Fibroblast of skin of right quadriceps (primary cell): ENCODE data around the gene ADAMTS17.

Experiments used
- DNase-seq: peaks from one replicate; pipeline ENCODE4 v3.0.0-alpha.2; 2013

Gene ADAMTS17

GRCh38 chr15:100338971-100339444, 2.8 kb downstream of the ADAMTS17 start:
- peak; percentile 64 for DNase-seq

GRCh38 chr15:100338247-100338646, 3.5 kb downstream of the ADAMTS17 start:
- DNase-seq, result no peak

DNA sequence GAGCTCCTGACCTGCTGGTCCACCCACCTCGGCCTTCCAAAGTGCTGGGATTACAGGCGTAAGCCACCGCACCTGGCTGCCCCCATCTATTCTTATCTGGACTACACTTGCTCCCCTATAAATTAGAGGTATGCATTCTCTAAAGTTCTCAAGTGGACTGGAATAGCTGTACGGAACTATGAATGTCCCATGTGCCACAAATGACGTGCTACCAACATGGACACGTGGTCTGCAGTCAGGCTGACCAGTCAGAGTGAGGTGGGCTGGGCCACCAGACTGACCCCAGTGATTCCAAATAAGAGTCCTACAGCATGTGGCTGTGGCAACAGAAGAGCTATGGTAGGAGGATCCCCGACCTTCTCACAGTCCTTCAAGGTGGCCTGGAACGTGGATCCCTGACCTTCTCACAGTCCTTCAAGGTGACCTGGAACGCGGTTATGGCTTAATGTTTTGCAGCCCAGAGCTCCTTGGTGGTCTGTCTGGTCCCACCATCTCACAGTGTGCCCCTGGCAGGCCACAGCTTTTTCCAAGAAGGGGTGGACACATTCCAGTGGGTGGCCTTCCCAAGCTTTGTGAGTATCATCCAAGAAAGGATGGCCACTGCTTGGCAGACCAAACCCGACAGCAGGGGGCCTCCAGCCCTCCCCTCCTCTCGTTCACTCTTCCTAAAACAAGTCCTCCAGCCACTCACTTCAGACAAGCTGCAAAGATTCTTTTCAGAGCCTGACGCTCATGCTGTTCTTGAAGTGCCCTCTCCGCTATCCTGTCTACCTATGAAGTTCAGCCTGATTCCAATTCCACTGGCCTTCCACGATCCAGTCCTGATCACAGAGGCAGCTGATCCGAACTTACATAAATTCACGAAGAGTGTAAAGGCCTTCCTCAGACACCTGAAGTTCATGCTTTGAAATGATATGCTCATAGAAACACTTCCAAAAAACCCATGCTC, 4.4 kb downstream of the ADAMTS17 start:
- DNase-seq, result no peak

GRCh38 chr15:100336061-100336460, 5.7 kb downstream of the ADAMTS17 start:
- no peak for DNase-seq

DNA sequence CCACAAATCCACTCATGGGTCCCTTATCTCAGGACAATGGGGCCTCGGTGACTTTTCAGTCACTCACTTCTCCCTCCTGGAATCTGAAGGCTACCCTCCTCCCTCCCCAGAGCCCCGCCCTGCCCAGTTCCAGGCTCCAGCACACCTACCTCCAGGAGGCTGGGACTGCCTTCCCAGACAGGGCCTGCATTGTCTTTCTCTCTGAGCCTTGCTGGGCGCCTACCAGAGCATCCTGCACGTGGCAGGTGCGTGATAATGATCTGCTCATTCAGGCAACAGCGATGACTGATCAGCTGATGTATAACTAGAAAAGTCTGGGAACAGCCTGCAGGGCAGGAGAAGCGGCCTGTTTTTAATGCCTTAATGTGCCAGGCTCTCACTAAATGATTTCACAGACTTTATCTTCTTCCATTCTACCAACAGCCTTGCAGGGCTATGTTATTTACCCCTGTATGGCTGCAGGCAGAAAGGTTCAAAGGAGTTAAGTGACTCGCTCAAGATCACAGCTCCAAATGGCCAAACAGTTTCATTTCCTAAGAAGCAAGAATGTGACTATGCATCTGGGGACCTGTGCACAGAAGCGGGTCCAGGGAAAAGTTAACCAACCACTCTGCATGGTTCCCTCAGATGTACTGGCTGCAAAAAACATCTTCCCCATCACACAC, 6.3 kb downstream of the ADAMTS17 start:
- DNase-seq, result no peak

DNA sequence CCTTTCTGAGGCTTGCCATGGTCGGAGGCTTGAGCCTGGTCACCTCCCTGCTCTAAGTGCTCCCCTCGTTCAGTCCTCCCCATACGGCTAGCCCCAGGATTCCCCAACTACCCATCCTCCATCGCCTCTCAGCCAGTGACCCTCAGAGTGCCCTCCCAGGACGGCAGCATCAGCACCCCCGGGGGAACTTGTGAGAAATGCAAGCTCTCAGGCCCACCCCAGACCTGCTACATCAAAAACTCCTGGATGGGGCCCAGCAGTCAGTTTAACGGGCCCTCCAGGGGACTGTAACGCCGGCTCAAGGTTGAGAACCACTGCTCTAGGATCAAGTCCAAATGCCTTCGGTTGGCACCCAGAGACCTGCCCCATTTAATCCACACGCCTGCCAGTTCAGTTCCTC, 6.9 kb downstream of the ADAMTS17 start:
- no peak for DNase-seq

- no peak for DNase-seq
These were observed 7.3 kb downstream of the ADAMTS17 start for GRCh38 chr15:100334456-100334855.

DNA sequence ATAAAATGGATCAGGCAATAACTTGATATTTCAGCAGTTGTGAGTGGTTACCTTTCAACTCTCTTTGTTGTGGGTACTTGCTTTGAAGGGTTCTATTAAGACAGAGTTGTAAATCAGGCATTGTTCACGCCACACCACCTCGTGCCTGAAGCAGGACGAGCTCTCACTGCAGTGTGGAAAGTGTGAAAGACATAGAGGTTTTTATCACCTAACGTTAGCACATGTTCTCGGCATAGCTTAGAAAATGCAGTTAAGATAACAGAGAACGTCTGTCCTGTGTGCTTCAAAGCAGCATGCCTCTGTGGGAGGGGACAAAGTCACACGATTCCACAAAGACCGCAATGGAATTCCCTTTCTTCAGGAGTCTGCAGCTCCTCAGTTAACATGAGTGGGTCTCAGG, 7.8 kb downstream of the ADAMTS17 start:
- no peak for DNase-seq

GRCh38 chr15:100333236-100333635, 8.5 kb downstream of the ADAMTS17 start:
- DNase-seq, result no peak

DNA sequence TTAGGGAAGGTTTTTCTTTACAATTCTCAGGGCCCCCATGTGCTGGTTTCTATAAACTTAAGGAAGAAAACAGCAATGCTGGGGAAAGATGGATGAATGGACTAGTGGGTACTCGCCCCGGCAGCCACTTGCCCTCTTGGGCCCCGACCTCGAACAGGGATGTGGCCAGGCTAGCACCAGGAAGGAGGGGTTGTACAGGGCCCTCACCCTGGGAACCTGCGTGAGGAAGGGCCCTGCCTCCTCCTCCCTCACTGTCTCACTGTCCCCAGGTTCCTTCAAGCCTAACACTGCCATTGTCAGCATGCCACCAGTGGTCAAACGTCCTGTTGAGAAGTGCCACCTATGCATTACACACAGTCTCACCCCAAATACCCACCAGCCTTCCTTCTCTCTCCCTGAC, 9.1 kb downstream of the ADAMTS17 start:
- no peak for DNase-seq

DNA sequence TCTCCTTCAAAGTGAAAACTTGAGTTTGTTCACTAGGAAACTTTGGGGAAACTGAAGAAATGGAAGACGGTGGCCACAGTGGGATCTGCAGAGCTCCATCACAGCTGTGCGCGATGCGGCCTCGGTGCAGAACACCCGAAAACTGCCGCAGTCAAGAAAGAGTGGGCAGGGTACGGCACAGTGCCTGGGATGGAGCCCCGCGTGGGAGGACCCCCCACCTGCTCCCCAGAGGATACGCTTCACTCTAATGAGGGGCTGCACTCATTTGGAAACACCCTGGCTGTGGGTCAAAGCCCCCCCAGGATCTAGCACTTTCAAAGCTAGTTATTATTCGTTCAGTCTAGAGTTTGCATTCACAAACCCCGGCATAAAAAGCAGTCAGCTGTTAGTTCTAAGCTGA, 9.5 kb downstream of the ADAMTS17 start:
- DNase-seq, result no peak

- no peak for DNase-seq
These were observed 11.1 kb downstream of the ADAMTS17 start for GRCh38 chr15:100330629-100331215.

GRCh38 chr15:100330221-100330620, 11.6 kb downstream of the ADAMTS17 start:
- no peak for DNase-seq

DNA sequence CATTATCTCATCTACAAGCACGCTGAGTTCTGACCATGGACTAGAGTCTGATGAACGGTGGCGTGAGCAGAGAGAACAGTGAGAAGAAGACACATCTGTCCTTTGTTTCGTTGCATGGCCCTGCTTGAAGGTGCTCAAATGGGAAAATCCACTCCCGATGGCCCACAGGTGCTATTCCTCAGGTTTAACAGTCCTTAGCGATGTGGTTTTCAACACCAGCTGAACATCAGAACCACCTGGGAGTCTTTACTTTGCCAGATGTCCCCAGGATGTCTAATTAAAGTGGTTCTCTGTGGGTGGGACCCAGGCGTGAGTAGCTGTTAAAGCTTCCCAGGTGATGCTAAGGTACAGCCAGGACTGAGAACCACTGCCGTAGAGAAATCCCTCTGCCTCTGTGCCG, 13.0 kb downstream of the ADAMTS17 start:
- DNase-seq, result no peak

DNA sequence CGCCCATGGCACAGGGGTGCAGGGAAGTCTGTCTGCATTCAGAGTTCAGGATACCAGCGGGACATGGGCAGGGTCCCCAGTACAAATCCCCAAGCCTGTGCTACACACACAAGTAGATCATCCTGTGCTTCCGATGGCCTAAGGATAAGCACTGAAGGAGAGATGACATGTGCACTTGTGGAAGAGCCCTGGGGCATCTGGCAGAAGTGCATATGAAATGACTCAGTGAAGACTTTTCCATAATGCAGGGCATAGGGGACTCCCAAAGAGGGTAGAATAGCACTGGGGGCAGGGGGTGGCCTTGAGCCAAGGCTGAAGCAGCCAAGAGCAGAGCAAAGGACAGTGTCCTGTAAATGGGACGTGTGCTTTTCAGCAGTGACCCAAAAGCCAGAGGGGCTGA, 22.9 kb downstream of the ADAMTS17 start:
- no peak for DNase-seq

GRCh38 chr15:100314809-100315400, 26.9 kb downstream of the ADAMTS17 start:
- DNase-seq, result no peak

DNA sequence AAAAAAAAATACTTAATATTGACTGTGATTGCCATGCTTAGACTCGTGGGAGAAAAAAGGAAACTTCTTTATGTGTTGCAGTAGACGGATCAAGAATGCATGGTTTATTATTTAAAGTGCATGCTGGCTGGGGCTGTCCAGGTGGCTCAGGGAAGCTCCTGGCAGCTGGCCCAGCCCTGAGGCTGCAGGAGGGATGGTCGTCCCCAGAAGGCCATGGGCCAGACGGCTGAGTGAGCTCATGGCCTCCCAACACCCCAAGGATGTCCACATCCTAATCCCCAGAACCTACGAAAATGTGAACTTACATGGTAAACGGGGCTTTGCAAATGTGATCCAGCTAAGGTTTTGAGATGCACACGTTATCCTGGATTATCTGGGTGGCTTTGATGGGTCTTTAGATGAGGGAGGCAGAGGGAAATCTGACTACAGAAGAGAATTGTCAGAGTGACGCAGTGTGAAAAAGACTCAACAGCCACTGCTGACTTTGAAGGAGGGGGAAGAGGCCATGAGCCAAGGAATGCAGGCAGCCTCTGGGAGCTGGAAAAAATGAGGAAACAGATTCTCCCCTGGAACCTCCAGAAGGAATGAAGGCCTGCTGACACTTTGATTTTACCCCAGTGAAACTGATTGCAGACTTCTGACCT, 29.8 kb downstream of the ADAMTS17 start:
- no peak for DNase-seq

- DNase-seq, result no peak
These were observed 30.6 kb downstream of the ADAMTS17 start for GRCh38 chr15:100311154-100311625.

- no peak for DNase-seq
These were observed 31.1 kb downstream of the ADAMTS17 start for GRCh38 chr15:100310513-100311153.

DNA sequence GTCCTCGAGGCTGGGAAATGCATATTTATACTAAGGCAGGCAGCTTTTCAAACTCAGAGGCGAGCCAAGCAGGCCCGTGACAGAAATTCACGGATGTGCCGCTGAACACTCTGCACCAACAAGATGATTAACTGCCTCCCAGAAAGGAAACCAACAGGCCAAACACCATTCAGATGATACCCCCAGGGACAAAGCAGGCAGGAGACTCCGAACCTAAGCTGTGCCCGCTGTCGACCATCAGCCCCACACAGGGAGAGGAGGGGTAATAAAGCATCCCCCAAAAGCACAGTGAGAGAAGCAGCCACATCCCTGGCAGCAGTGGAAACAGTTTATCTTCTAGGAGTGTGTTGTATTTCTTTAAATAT, 31.8 kb downstream of the ADAMTS17 start:
- no peak for DNase-seq

- no peak for DNase-seq
These were observed 32.4 kb downstream of the ADAMTS17 start for GRCh38 chr15:100309109-100310040.
